LNCaP clone FGC (cell line): ENCODE results near the gene OXER1.

Experiments used
- DNase-seq: peaks from one replicate; pipeline ENCODE4 v3.0.0-alpha.2; 2011; ENCODE audit warnings: low read depth
- H3K4me3 ChIP-seq: 2 replicates; pipeline ENCODE4 v1.5.1; 2011; ENCODE audit warnings: mild to moderate bottlenecking, low read depth, low read length, control low read depth
- CTCF ChIP-seq: IDR thresholded peaks from 2 replicates; pipeline ENCODE4 v1.5.1; 2012; ENCODE audit warnings: mild to moderate bottlenecking; ENCODE audit not compliant: control insufficient read depth, insufficient read depth; ENCODE audit errors: extremely low read depth

Gene OXER1

GRCh38 chr2:42756966-42757513, 6.9 kb downstream of the OXER1 start:
- H3K4me3 ChIP-seq: no peak overlapping the region
- TF ChIP-seq CTCF: no peak
- no peak for DNase-seq

- no peak for DNase-seq
Observed at GRCh38 chr2:42756150-42756775, 7.7 kb downstream of the OXER1 start.

GRCh38 chr2:42755191-42755880, 8.6 kb downstream of the OXER1 start:
- no peak for TF ChIP-seq CTCF
- DNase-seq: no peak
- no peak overlapping the region for H3K4me3 ChIP-seq

More at GRCh38 chr2:42756150-42756775, 7.7 kb downstream of the OXER1 start:
- no peak for TF ChIP-seq CTCF
- H3K4me3 ChIP-seq: no peak overlapping the region

- H3K4me3 ChIP-seq: no peak overlapping the region
- no peak for DNase-seq
- no peak for TF ChIP-seq CTCF
Observed at GRCh38 chr2:42754776-42755140, 9.2 kb downstream of the OXER1 start.

GRCh38 chr2:42754021-42754775, 9.7 kb downstream of the OXER1 start:
- no peak overlapping the region for H3K4me3 ChIP-seq
- no peak for TF ChIP-seq CTCF
- DNase-seq: no peak

- TF ChIP-seq CTCF: no peak
- DNase-seq: no peak
- H3K4me3 ChIP-seq: no peak overlapping the region
Observed at GRCh38 chr2:42752816-42753813, 10.8 kb downstream of the OXER1 start.
